Lower lobe of right lung (tissue), 2 donors: ENCODE measurements around the gene FHIT. TPM values are rescaled to one million over a fixed set of nuclear protein-coding genes. Genes with fewer than 3 reads are reported as not detected.

Source experiments
- ATAC-seq, 2 donors: fragments of 200-7000 bp; cut with Tn5 transposase; one replicate each; pipeline ENCODE4 v1.9.1; 2020 to 2022; ENCODE audit warnings: mild to moderate bottlenecking in 2 of 2, moderate library complexity in 2 of 2
- DNase-seq: peaks from one replicate; pipeline ENCODE4 v3.0.0-alpha.2; 2020
- H3K27ac ChIP-seq: fragments of 200-600 bp; one replicate; pipeline ENCODE4 v1.8.0; 2022
- H3K27me3 ChIP-seq: fragments of 200-600 bp; one replicate; pipeline ENCODE4 v1.8.0; 2022; ENCODE audit warnings: low read depth
- H3K36me3 ChIP-seq: fragments of 200-600 bp; one replicate; pipeline ENCODE4 v1.8.0; 2022; ENCODE audit warnings: mild to moderate bottlenecking
- H3K4me1 ChIP-seq: fragments of 200-600 bp; one replicate; pipeline ENCODE4 v1.8.0; 2022
- H3K4me3 ChIP-seq: fragments of 200-600 bp; one replicate; pipeline ENCODE4 v1.8.0; 2022; ENCODE audit warnings: mild to moderate bottlenecking
- H3K9me3 ChIP-seq: fragments of 200-600 bp; one replicate; pipeline ENCODE4 v1.8.0; 2022
- intact Hi-C: fragments of 100-400 bp; cut with DNase I; formaldehyde crosslinking; loops from one replicate; pipeline ENCODE4 v1.11.0; 2022
- total RNA-seq: library from RNA; stranded (reverse); fragmentation: NEBNext Ultra II Directional; extraction: Animal tissue kit (Norgen Biotek cat#: 25700); gene quantifications from one replicate; pipeline ENCODE4 v1.2.1, GENCODE V29; 2021
- TF ChIP-seq, protein P1 (sequence below): fragments of 200-600 bp; IDR thresholded peaks from one replicate; pipeline ENCODE4 v1.8.0; 2022; ENCODE audit warnings: antibody characterized with exemption, mild to moderate bottlenecking
- donor health status: DM: no; HTN: yes; CAD: no; lungs with severe emphysema.

Gene FHIT
- total RNA-seq, 1 donor from 2014 or later = 10.3 TPM

DNA sequence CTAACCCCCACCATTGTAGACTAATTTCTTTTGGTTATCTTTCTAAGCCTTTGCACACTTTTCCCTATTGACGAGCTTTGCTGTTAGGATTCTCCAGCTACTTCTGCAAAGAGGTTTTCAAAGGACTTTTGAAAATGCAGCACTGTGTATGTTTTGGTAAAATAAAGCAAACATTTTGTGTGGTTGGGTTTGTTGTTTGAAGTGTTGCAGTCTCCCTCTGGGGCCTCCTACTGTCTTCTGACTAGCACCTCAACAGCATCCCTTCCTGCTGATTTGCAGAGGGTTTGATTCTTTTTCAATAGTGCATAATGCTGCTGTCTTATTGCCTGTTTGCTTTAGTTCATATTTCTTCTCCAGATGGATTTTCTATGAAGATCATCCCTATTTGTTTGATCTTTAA is 1426.4 kb downstream of the FHIT start:
- intact Hi-C loops = no loop called here

DNA sequence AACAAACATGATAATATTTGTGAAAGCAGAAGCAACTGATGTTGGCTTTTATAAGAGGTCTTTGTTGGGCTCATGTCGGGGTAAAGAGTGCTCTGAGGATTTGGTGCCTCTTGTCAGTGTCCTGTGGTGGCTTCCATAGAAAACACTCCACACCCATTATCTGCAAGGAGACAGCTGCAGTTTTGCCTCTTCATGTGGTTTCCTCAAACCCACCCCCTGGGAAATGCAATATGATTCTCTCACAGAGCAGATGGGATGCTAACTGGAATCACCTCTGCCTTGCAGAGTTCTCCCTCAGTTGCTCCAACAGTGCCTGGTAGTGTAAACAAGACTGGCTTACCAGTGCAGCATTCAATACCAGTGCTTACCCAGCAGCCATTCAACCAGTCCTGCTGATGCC is 1430.0 kb downstream of the FHIT start:
- Histone ChIP-seq H3K36me3 (no peaks in the 10 kb centered on the region), H3K9me3 (no peaks in the 10 kb centered on the region), H3K4me3 (no peak overlapping the region), H3K27me3 (no peaks in the 10 kb centered on the region), H3K27ac (no peak overlapping the region), H3K4me1 (peaks cover 16% of the 10 kb centered on the region)
- TF ChIP-seq, protein P1, sequence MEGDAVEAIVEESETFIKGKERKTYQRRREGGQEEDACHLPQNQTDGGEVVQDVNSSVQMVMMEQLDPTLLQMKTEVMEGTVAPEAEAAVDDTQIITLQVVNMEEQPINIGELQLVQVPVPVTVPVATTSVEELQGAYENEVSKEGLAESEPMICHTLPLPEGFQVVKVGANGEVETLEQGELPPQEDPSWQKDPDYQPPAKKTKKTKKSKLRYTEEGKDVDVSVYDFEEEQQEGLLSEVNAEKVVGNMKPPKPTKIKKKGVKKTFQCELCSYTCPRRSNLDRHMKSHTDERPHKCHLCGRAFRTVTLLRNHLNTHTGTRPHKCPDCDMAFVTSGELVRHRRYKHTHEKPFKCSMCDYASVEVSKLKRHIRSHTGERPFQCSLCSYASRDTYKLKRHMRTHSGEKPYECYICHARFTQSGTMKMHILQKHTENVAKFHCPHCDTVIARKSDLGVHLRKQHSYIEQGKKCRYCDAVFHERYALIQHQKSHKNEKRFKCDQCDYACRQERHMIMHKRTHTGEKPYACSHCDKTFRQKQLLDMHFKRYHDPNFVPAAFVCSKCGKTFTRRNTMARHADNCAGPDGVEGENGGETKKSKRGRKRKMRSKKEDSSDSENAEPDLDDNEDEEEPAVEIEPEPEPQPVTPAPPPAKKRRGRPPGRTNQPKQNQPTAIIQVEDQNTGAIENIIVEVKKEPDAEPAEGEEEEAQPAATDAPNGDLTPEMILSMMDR = no peak
- ATAC-seq (no peak), DNase-seq (no peak)
- intact Hi-C loops = no loop called here

More for the DNA sequence above, 1426.4 kb downstream of the FHIT start:
- DNase-seq (no peak), ATAC-seq (no peak)
- Histone ChIP-seq H3K27me3 (no peaks in the 10 kb centered on the region), H3K9me3 (no peaks in the 10 kb centered on the region), H3K36me3 (no peaks in the 10 kb centered on the region), H3K27ac (no peak overlapping the region), H3K4me1 (no peaks in the 10 kb centered on the region), H3K4me3 (no peak overlapping the region)
- TF ChIP-seq, protein P1 = no peak

DNA sequence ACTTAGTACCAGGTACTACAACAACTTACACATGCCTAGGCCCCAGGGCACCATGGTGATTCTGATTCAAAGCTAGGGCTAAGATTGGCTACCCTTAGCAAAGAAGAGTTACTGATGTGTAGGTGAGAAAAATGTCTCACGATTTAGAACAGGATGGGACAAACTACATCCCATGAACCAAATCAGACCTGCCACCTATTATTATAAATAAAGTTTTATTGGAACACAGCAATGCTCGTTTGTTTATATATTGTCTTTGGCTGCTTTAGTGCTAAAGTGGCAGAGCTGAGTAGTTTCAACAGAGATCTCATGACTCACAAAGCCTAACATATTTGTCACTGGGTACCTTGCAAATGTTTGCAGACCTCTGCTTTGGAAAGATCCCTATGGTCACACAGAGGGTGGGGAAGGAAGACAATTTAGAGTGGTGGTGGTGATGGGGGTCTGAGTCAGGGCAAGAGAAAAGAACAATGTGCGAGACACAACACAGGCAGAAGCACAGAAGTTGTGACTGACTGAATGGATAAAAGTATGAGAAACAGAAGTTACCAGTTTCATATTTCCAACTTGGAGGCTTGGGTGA is 1430.8 kb downstream of the FHIT start:
- Histone ChIP-seq H3K9me3 (no peaks in the 10 kb centered on the region), H3K27ac (no peak overlapping the region), H3K36me3 (no peaks in the 10 kb centered on the region), H3K4me1 (peaks cover 16% of the 10 kb centered on the region), H3K27me3 (no peaks in the 10 kb centered on the region), H3K4me3 (no peak overlapping the region)
- TF ChIP-seq, protein P1 = no peak
- DNase-seq = no peak
- no peak for ATAC-seq
- intact Hi-C loops = no loop called here

DNA sequence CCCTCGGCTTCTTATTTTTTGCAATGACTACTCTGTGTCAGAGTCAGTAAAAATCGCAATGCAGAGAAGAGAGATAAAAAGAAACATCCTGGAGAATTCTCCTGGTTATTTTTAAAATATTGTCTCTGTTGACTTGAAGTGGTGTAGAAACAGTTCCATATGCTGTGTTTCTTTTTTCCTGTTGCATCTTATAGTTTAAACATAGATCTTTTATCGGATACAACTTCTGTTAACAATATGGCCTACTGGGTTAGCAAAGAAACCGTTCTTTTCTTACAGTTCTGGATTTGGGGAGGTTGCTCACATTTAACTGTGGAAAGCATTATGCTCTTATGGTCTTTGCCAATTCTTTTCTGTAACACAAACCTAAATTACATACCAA is 1432.3 kb downstream of the FHIT start:
- Histone ChIP-seq H3K27ac (no peak overlapping the region), H3K9me3 (no peaks in the 10 kb centered on the region), H3K27me3 (no peaks in the 10 kb centered on the region), H3K4me3 (no peak overlapping the region), H3K4me1 (peaks cover 16% of the 10 kb centered on the region), H3K36me3 (no peaks in the 10 kb centered on the region)
- TF ChIP-seq, protein P1 = no peak
- ATAC-seq = no peak
- no peak for DNase-seq
- intact Hi-C loops = loop anchor here (10.0 kb wide), 1 partner anchor 244 kb away; no protein-coding TSS in a partner anchor

DNA sequence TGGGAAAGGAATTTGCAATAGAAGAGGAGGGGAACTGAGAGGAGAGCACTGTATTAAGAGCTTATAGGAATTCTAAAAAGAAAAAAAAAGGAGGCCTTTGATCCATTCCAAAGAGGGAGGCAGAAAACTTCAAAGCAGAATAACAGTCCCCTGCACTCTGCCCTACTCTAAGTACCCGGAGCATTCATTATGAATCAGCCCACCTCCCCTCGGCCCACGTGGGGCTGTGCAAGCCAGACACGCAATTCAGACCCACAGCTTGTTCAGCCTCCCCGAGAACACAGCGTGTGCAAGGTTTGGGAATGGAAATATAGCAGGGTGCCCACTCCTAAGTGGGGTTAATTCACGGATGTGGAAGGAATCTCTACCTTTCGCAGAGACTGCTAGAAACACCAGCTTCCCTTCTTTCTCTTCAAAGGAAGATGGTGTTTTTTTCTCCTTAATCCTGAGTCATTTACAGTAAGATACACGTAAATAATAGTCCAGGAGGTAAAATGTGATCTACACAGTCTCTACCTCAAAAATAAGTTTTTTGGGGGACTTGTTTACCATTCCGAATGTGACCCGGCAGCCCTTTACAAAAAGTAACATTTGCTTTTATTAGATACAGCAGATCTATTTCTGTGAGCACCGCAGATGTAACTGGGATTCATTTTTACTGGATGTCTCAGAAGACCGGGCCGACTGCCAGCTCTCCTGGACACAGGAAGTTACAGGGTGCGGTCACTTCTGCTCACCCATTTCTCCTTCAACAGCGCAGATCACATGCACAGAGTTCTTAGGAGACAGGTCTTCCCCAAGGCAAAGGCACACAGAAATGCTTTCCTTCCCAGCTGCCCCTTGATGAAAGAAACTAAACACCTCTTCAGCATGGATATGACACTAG is 1433.0 kb downstream of the FHIT start:
- H3K36me3 ChIP-seq = no peaks in the 10 kb centered on the region
- H3K27me3 ChIP-seq = no peaks in the 10 kb centered on the region
- TF ChIP-seq, protein P1 = no peak
- no peak overlapping the region for H3K27ac ChIP-seq
- ATAC-seq (peak; percentile 47 to 74), DNase-seq (peak; percentile 76)
- H3K4me1 ChIP-seq = peaks cover 16% of the 10 kb centered on the region
- H3K4me3 ChIP-seq = no peak overlapping the region
- H3K9me3 ChIP-seq = no peaks in the 10 kb centered on the region
- intact Hi-C loops = loop anchor here (10.0 kb wide), 1 partner anchor 243 kb away; no protein-coding TSS in a partner anchor
